IPS-NIHi7 (cell line): Measurements from ENCODE around the gene SVIL.
"Not testable (repeated sequence)": the region's sequence is repeated elsewhere in the genome, so short reads cannot be mapped to it uniquely, and the experiment has no call there.

Source experiments
- DNase-seq: peaks from one replicate; pipeline ENCODE4 v3.0.0; 2012; ENCODE audit warnings: mixed read lengths; ENCODE audit errors: extremely low spot score

The SVIL gene

DNA sequence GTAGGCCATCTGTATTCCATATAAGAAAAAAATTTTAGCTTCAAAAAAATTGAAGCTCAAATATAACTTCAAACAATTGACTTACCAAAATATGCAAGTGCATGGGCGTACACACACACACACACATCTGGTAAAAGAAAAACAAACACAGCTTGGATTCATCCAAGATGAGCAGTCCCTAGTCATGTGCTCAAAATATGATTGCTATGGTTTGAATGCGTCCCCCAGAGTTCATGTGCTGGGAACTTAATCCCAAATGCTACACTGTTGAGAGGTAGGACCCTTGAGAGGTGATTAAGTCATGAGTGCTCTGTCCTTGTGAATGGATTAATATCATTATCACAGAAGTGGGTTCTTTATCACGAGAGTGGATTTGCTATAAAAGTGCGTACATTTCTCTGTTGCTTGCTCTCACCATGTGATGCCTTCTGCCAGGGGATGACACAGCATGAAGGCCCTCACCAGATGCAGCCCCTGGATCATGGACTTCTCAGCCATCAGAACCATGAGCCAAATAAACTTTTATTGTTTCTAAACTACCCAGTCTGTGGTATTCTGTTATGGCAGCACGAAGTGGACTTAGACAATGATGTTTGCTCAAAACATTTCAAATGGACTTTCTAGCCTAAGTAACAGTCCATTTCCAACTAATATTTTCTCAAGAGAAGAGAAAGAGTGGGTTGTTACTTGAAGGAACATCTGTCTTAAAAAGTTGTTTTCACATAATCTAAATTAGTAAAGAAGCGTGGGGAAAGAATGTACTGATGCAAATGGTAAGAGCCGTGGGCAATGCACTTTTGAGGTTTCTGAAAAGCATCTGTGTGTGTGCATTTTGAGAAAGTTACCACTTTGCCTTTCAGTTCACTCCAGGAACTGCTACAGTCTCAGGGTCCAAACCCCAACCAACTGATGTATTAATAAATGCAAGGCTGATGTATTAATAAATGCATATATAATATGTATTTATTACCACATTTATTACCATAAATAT lies 15.1 kb upstream of the SVIL start:
- DNase-seq: no peak

DNA sequence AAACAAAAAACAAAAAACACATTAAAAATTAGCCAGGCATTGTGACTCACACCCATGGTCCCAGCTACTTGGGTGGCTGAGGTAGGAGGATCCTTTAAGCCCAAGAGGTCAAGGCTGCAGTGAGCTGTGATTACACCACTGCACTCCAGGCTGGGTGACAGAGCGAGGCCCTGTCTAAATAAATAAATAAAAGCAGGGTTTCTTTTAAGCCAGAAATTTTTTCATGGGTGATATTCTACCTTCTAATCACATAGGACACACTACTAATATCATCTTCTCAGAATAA lies 14.2 kb upstream of the SVIL start:
- DNase-seq: no peak

DNA sequence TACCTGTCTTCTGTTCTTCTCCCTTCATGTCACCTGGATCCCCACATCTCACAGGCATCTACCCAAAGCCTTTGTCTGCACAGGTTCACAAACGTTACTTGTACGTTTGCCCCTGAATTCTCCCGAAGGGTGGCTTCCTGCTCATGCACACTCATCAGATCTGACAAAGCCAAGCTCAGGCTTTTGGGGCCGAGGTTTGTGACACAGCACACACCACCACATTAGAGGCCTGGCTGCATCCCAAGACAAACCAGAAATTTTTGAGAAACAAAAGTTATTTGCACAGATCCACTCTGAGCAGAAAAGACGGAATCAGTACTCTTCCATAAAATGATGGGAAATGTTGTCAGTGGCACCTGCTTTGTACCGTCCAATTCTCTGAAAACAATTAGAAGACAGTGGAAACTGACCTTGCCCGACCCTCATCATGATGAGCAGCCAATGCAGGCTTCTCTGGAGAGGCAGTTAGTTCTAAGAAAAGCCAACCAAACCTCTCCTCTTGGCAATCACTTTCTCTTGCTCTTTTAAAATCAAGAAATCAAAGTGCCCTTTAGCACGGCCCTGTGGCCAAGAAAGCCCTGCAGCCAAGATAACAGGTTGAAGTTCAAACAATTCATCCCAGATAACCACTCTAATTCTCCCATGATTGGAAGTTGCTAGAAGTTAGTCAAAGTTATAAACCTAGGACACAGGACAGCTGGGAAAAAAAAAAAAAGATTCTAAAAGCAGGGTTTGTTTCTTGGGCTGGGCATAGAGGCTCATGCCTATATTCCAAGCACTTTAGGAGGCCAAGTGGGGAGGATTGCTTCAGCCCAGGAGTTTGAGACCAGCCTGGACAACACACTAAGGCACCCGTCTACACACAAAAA lies 13.6 kb upstream of the SVIL start:
- DNase-seq: no peak

DNA sequence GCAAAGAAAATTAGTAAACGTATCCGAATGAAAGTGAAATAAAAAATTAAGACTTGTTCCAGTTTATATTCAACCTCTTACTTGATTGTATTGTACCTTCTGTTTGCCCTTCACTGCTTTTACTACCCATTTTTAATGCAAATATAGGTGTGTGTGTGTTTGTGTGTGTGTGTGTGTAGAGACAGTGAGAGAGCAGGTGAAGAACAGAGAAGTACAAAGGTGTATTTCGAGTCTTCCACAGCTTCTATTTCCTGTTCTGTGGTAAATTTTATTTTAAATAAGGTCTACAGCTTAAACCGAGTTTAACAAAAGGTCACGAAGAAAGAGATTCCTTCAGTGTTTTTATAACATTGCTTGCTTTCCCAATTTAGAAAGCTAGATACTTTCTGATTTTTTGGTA lies 12.7 kb upstream of the SVIL start:
- DNase-seq: no peak

DNA sequence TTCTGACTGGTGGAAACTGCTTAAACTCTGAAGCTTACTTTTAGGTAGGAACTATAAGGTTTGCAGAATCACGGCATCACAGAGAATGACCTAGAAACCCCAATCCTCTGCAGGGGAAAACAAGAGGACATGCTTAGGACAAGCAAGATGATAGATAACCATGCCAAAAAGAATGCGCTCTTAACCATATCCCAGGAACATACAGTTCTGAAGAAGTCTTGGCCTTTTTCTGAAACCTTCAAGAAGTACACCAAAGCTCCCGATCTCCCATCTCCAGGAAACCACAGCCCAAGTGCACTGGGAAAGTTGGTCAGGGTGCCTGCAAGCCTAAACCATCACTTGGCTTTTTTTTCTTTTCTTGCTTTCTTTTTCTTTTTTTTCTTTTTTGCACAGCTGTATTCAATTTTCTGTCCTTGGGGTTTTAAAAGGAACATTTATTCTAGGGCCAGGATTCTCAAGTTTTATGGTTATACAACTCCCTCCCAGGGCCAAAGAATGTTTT lies 12.2 kb upstream of the SVIL start:
- no peak for DNase-seq

DNA sequence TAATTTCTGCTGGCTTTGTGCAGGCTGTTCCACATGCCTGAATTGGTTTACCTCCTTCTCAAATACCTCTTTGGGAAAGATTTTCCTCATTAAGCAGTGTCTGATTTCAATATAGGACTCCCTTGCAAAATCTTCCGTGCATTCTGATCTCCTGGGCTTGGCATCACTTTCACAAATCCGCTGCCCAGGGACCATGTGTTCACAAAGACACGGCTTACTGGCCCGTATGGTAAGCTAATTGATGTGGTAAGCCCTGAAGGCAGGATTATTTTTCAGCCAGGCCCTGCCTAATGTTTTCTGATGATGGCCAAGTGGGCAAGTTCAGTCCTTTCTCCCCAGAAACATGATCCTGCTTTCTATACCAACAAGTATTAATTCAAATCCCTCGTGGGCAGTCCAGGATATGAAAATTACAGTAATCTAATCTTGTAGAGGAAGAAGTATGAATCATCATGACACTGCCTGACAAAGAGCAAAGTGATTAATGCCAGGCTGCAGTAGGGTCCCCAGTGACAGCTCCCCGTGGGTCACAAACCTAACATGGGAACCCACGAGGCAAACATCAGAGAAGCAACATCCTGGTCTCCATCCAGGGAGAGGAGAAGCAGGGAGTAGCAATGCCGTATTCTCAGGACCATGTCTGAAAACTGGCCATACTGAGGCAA lies 11.6 kb upstream of the SVIL start:
- DNase-seq: no peak

DNA sequence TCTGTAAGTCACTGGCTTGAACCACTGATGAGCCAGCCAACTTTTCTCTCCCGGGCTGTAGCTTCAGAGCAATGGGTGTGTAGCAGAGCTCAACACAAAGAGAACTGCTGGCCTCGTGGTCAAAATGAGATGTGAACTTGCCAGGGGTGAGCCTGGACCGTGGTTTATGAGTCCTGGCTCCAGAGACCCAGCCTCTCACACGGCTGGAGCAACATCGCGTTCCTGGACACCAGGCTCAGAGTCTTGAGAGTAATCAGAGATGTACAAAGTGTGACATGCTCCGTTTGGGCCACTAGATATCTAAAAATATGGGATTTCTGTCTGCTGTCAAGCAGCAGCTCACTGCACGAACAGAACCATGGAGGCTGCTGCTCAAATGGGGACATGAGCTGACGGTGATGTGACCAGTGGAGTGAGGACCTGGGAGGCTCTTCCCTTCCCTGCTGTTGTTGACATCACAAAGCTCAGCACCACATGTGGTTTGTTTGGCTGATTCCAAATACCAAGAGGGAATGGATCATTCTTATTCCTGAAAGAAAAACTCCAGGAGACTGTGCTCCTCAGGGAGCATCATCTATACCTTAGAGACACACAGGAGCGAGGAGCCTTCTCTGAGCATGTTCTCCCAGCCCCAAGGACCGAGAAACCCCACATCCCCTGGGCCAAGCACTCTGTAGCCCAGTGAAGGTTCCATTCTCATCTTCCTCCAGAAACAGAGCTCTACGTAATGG lies 9.2 kb upstream of the SVIL start:
- DNase-seq: no peak

DNA sequence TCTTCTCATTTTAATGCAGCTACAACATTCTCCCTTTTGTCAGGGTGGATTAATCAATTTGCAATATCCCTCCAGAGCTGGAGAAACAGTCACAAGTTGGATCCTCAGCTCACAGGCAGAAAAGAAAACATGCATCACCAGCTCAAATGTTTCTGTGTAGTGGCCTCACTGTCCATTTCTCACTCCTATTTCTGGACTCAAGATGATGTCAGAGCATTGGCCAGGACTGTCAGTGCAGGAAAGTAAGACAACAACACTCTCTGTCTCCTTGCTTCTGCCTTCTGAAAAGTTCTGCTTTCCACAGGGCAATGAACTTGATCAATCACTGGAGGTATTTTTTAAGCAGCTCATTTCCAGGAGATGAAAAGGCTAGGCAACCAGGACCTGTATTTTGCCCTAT lies 8.2 kb upstream of the SVIL start:
- DNase-seq: no peak

DNA sequence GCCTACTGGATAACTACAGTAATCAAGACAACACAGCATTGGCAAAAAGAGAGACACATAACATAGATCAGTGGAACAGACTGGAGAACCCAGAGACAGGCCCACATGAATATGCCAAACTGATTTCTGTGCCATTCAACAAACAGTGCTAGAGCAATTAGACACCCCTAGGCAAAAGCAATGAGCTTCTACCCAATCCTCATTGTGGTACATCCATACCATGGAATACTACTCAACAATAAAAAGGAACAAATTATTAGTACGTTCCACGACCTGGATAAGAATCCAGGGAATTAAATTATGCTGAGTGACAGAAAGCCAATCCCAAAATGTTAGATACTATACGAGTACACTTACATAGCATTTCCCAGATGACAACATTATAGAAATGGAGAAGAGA lies 2.8 kb upstream of the SVIL start:
- DNase-seq: no peak

DNA sequence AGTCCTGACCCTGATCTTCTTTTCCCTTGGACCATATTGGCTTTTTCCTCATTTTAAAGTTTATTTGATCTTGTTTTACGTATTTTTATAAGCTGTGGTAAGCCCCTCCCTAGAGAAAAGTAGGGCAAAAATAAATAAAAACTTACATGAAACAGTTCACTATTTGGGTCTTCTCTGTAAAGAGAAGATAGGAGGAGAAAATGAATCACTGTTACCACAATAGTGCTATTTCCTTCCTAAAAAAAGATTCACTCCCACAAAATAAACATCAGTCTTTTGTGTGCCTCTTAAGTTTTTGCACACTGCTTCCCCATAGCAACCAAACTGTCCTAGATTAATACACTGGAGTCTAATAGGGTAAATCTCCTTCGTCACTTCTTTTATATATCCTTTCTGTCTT lies 1.4 kb upstream of the SVIL start:
- no peak for DNase-seq

DNA sequence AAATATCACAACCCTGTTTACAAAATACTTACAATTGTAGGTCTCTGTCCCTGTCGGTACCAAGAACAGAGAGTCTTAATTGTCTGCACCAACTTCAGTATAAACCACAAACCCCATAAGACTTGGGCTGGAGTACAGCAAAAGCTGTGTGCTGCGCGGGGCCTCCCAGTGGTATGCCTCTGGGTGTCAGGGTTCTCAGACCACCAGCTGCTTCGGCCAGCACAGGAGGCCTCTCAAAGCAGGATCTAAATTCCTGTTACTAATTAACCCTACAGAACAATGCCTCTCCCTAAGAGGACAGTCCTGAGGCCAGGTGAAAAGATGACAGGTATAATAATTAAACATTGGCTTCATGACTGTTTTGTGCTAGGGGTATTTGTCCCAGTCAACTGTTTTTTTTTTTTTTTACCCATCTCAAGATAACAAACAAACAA lies 957 bp upstream of the SVIL start:
- DNase-seq: no peak

DNA sequence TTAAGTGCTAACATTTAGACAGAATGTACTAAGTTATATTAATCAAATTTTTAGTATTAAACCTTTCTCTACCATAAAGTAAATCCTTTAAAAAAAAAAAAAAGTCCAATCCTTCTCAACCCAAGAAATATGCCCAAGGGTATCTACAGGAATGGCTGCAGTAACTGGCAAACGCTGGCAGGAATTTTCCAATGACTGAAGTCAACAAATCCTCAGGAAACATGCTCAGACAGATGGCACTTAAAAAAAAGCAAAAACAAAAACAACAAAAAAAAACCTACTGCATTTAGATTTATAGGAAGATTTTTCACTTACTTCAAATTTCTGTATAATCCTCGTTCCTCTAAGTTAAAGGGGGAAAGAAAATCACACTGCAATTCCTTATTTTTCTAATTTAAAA lies 666 bp downstream of the SVIL start:
- DNase-seq: no peak

DNA sequence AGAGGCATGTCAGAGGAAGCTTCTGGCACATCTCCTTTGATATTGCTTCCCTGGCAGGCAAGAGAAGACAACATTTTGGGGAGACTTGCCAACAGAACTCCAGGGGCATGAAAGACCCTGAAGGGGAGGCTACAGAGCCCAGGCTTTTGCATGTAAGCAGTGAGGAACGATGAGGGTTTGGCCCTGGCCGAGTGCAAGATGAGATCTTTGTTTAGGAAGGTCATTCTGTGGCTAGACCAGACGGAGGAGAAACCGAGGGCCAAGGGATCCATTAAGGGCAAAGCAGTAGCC lies 3.8 kb downstream of the SVIL start:
- DNase-seq: no peak

DNA sequence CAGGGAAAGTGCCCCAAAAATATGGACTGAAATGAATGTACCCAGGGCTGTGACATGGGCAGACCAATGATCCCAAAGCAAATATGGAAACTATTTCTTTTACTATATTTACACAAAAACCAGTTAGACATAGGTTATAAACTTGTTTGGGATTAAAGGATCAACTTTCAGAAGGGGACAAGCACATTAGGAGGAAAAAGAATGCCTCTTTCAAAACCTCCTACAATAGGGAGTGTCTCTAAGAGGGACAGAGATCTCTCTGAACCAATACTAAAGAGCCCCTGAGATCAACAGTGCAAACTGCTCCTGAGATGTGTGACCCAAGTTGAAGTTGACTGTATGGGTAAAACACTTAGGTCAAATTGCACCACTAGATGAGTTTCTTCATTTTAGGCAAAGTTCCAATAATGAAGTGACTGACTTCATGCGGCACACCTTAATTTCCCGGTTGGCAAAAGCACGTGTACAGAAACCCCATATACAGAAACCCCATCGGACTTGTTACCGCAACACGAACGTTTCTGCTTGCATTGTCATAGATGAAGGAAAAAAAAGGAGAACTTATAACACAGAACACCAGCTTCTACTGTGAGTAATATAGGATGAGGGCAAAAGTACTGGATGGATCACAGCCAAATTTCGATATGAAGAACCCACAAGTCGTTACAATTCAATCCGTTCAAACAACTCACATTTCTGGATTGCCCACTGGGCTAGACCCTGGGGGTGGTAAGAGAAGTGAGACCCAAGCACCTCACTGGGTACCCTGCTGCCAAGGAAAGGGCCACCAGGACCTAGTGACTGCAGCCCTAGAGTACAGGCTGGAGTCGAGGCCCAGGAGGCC lies 4.3 kb downstream of the SVIL start:
- DNase-seq: no peak

DNA sequence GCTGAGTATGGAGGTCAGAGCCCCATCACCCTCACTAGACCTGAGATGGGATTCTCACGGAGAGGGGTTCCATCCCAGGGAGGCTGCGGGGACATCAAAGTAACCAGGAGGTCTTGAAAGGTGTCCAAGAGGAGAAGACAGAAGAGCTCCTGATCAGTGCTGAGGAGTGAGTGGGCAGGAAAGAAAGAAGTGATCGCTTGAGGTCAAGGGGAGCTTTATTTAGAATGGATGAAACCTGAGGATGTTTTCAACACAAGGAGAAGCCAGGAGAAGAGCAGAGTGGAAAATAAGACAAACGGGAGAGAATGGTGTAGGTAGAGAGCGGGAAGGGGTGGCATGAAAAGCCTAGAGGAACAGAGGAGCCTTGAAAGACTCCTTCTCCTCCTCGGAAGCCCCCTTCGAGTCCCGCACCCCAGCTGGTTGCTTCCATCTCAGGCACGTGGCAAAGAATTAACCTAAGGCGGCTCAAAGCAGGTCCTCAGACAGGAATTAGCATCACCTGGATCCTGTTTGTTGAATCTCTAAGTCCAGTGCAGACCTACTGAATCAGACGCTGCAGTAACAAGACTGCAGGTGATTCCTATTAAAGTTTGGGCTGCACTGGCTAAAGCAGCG lies 5.8 kb downstream of the SVIL start:
- no peak for DNase-seq

DNA sequence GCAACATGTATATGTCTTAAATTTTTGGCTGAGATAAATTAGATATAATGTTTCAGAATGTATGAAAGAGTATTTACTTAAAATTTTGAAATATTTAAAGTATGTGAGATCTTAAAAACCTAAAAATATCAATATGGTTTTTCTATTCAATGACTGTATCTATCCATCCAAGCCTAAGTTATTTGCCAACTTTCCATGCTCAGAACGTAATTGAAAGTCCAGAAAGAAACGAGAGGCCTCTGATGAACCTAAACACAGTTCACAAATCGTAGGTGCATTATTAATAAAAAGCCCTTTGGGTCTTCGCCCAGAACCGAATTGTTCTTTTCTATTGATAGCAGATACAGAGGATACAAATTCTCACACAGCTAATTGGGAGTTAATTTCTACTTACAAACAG lies 6.5 kb downstream of the SVIL start:
- DNase-seq: no peak

DNA sequence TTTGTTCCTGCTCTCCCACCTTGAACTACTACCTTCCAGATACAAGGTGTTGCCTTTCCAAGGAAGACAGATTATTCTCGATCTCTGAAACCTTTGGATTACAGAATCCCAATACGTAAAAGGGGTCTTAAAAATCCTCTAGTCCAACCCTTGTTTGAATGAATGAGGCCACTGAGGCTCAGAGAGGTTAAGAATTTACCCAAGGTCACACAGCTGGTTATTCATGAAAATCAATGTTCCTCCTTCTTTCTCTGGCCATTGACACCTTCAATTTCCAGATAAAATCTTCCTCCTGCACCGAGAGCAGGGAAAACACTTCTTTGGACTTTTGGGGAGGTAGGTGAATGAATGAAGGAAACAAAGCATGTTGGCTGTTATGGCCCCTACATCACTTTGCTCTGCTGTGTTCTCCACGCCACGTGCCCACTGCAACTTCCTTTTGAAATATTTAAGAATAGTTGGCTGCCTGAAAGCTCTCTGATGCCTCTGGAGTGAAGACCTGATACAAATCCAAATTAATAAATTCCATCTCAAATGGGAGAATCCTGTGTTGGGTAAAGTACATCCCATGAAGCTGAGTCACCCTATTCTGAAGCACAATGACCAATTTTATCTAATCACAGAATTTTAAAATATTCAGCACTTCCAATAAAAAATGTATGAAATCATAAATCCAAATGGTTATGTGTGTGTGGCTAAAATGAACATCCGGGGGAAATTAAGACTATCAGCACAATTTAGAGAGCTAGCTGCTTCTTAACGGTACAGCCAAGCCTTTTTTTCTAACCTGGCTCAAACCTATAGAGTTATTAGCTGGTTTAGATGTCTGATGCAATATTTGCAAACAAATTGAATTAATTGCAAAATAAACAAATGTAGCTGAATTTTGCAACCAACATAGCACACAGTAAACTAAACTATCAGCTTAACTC lies 7.3 kb downstream of the SVIL start:
- DNase-seq: no peak

DNA sequence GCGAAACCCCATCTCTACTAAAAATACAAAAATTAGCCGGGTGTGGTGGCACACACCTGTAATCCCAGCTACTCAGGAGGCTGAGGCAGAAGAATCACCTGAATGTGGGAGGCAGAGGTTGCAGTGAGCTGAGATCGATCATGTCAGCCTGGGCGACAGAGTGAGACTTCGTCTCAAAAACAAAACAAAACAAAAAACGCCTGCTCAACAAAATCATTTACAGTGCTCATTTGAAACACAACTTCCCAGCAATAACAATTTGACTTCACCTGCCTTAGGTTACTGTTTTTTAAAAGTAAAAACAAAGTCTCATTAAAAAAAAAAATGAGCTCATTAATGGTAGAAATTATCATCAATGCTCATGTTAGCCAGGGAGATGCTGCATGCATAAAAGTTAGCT lies 10.4 kb downstream of the SVIL start:
- DNase-seq: not testable (repeated sequence)

DNA sequence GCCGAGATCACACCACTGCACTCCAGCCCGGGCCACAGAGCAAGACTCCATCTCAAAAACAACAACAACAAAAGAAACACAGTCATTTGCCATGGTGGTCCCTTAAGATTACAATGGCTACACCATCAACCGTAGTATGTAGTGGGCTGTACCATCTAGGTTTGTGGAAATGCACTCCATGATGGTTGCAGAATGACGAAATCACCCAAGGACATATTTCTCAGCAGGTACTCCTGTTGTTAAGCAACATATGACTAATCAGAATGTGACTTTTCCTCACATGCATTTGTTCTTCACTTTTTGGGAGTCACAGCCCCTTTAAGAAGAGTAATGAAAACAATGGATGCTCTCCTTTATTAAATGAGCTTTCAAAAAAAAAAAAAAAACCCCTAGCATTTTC lies 11.0 kb downstream of the SVIL start:
- DNase-seq: no peak
